Panc1 (cell line): Measurements from ENCODE around the gene GAL.

Experiments used
- CTCF ChIP-seq: fragments of 450-650 bp; IDR thresholded peaks from 2 replicates; pipeline ENCODE4 v1.5.1; 2017; ENCODE audit warnings: mild to moderate bottlenecking
- POLR2AphosphoS5 ChIP-seq: IDR thresholded peaks from 2 replicates; pipeline ENCODE4 v1.6.1; 2012; ENCODE audit warnings: mild to moderate bottlenecking, low read depth, low read length, moderate library complexity
- REST ChIP-seq, 2 experiments: IDR thresholded peaks; 2 replicates each; pipeline ENCODE4 v1.6.1; 2011 to 2012; ENCODE audit warnings: low read depth in 2 of 2, control low read depth in 1 of 2, low read length in 1 of 2, mild to moderate bottlenecking in 1 of 2, moderate library complexity in 1 of 2; ENCODE audit not compliant: insufficient read depth in 1 of 2
- SIN3A ChIP-seq: IDR thresholded peaks from 2 replicates; pipeline ENCODE4 v1.6.1; 2012; ENCODE audit warnings: low read depth, mild to moderate bottlenecking, low read length, moderate library complexity, borderline replicate concordance; ENCODE audit not compliant: insufficient read depth
- TCF7L2 ChIP-seq: IDR thresholded peaks from 2 replicates; pipeline ENCODE4 v1.6.1; 2011; ENCODE audit warnings: mild to moderate bottlenecking, low read depth, low read length, inconsistent platforms

GRCh38 chr11:68664141-68664540, 20.2 kb upstream of the GAL start:
- no peak for TF ChIP-seq CTCF
- TF ChIP-seq SIN3A, result no peak
- TF ChIP-seq REST (IDR thresholded peaks at IDR 0.05; ENCODE audit: insufficient read depth in 1 of 2, low read depth in 2 of 2, low read length in 1 of 2), result no peak
- TF ChIP-seq POLR2AphosphoS5, result no peak
- no peak for TF ChIP-seq TCF7L2
